CD4-positive, alpha-beta memory T cell (primary cell): ENCODE measurements around the gene NOTCH3. TPM values are rescaled to one million over a fixed set of nuclear protein-coding genes. Genes with fewer than 3 reads are reported as not detected.
A peak's percentile ranks its signal among the peaks of the same experiment; 100 is the strongest.

ENCODE experiments used
- CTCF ChIA-PET: fragments of 350-600 bp; sonication (Branson Sonifier 250); formaldehyde crosslinking; loops from one replicate; lab custom pipeline; 2021; ENCODE audit warnings: inconsistent platforms; ENCODE audit not compliant: partially characterized antibody; lab: Charles Lee
- POLR2A ChIA-PET: fragments of 350-600 bp; sonication (Branson Sonifier 250); formaldehyde crosslinking; loops from one replicate; lab custom pipeline; 2021; ENCODE audit not compliant: partially characterized antibody; lab: Charles Lee
- DNase-seq, 5 donors: peaks; one replicate each; pipeline versions ENCODE4 v3.0.0 to v3.0.0-alpha.2; 2020 to 2022; ENCODE audit warnings: mixed read lengths in 1 of 5
- H3K27ac ChIP-seq: one replicate; pipeline ENCODE4 v1.7.0; 2013; ENCODE audit warnings: low read depth, low read length
- H3K27me3 ChIP-seq: 2 replicates; pipeline ENCODE4 v1.7.0; 2013; ENCODE audit warnings: mild to moderate bottlenecking, low read length, moderate library complexity; ENCODE audit not compliant: insufficient read depth
- H3K36me3 ChIP-seq: 2 replicates; pipeline ENCODE4 v1.7.0; 2013; ENCODE audit warnings: mild to moderate bottlenecking, low read length, moderate library complexity; ENCODE audit not compliant: insufficient read depth
- H3K4me1 ChIP-seq: 2 replicates; pipeline ENCODE4 v1.7.0; 2013; ENCODE audit warnings: mild to moderate bottlenecking, low read length, moderate library complexity; ENCODE audit not compliant: insufficient read depth
- H3K4me3 ChIP-seq, 2 donors: one replicate each; pipeline ENCODE4 v1.7.0; 2013; ENCODE audit warnings: low read length in 2 of 2, mild to moderate bottlenecking in 1 of 2
- H3K9me3 ChIP-seq, 2 donors: one replicate each; pipeline ENCODE4 v1.7.0; 2013; ENCODE audit warnings: low read length in 2 of 2, control low read depth in 1 of 2; ENCODE audit not compliant: control insufficient read depth in 1 of 2
- H3K27ac Mint-ChIP-seq, 7 donors: one replicate each; pipeline ENCODE4 v1.8.0; 2020 to 2021; ENCODE audit warnings: mixed read lengths in 7 of 7, mild to moderate bottlenecking in 6 of 7, inconsistent platforms in 3 of 7, moderate library complexity in 3 of 7
- H3K27me3 Mint-ChIP-seq, 2 donors: one replicate each; pipeline ENCODE4 v1.8.0; 2020 to 2021; ENCODE audit warnings: mixed read lengths in 2 of 2
- H3K36me3 Mint-ChIP-seq, 2 donors: one replicate each; pipeline ENCODE4 v1.8.0; 2020 to 2021; ENCODE audit warnings: mixed read lengths in 2 of 2, inconsistent platforms in 1 of 2, mild to moderate bottlenecking in 1 of 2
- H3K4me1 Mint-ChIP-seq, 4 donors: one replicate each; pipeline ENCODE4 v1.8.0; 2020 to 2021; ENCODE audit warnings: mixed read lengths in 4 of 4, mild to moderate bottlenecking in 1 of 4
- H3K4me3 Mint-ChIP-seq, 8 donors: one replicate each; pipeline ENCODE4 v1.8.0; 2020 to 2021; ENCODE audit warnings: mixed read lengths in 8 of 8, mild to moderate bottlenecking in 7 of 8, moderate library complexity in 6 of 8, inconsistent platforms in 3 of 8
- H3K9me3 Mint-ChIP-seq, 8 donors: one replicate each; pipeline ENCODE4 v1.8.0; 2020 to 2021; ENCODE audit warnings: mixed read lengths in 8 of 8, mild to moderate bottlenecking in 5 of 8, inconsistent platforms in 3 of 8, moderate library complexity in 1 of 8
- intact Hi-C: fragments of 100-400 bp; cut with micrococcal nuclease; formaldehyde crosslinking; loops from one replicate; pipeline ENCODE4 v1.15.1; 2023
- polyA plus RNA-seq, 2 donors: library from polyadenylated mRNA; unstranded; fragments of 300-500 nt; fragmentation: Illumina TruSeq; gene quantifications; one replicate each; pipeline ENCODE4 v1.2.3, GENCODE V29; 2021
- total RNA-seq, 2 experiments: library from RNA; stranded (reverse); gene quantifications; one replicate each; pipeline ENCODE4 v1.2.3, GENCODE V29; 2021

The NOTCH3 gene
- total and polyA plus RNA-seq, 4 experiments from 2014 or later, result 0.14 to 0.23 TPM; not detected in 2

DNA sequence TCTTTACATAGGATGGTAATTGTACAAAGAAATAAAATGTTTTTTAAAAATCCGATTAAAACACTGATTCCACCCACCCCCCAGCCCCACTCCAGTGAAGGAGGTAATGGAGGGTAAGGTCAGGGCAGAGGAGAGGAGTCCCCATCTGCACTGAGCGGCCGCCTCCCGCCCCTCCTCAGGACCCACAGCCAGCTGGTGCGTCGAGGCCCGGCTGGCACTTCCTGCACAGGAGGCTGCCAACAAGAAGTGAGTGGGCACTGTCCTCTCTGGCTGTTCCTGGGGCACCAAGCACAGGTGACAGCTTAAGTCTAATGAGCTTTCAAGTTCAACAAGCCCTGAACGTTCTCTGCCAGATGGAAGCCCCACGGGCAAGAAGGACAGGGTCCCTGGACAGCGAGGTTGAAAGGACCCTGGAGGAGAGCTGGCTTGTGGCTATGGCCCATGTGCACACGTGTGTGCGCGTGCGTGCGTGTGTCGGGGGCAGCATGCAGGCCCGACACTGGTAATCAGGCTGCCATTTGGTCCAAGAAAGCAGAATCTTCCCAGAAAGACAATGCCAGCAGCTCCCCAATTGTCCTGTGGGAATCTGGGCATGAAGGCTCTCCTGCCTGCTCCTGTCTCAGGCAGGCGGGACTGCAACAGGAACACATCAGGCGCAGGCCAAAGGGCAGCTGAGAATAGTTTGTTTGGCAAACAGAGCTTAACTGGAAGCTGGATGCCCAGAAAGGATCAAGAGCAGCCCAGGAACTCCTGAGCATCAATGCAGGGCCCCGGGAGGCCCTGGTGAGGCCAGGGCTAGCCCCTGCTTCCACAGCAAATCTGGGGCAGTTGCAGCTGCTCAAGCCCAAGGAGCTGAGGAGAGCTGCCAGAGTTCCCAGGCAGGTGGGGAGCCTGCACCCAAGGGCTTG lies 46.6 kb upstream of the NOTCH3 start:
- H3K36me3 ChIP-seq, result peaks cover 82% of the 10 kb centered on the region
- POLR2A ChIA-PET, result no interaction called here
- Mint-ChIP-seq H3K27me3 (no peaks in the 10 kb centered on the region), H3K9me3 (no peaks in the 10 kb centered on the region), H3K36me3 (peaks cover 41 to 64% of the 10 kb centered on the region in 2 donors), H3K4me3 (no peak overlapping the region), H3K4me1 (peaks cover 0 to 4% (median 0%) of the 10 kb centered on the region in 4 donors), H3K27ac (no peak overlapping the region)
- no peaks in the 10 kb centered on the region for H3K4me1 ChIP-seq
- no peak overlapping the region for H3K27ac ChIP-seq
- DNase-seq, result no peak
- no peaks in the 10 kb centered on the region for H3K9me3 ChIP-seq
- no peak overlapping the region for H3K4me3 ChIP-seq
- no peaks in the 10 kb centered on the region for H3K27me3 ChIP-seq
- CTCF ChIA-PET, result no interaction called here
- intact Hi-C loops, result no loop called here

DNA sequence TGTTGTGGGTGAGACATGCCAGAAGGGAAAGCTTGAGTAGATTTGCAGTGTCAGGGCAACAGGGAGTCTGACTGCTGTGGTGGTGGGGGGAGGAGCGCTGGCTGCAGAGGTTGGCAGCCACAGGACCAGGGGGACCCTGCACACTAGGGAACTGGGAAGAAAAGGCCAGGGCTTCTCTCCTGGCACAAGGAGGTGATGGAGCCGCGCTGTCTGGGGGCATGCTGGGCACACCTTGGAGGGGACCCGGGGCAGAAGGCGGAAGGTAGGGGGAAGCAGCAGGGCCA lies 45.3 kb upstream of the NOTCH3 start:
- Histone ChIP-seq H3K9me3 (no peaks in the 10 kb centered on the region), H3K36me3 (peaks cover 83% of the 10 kb centered on the region), H3K4me1 (no peaks in the 10 kb centered on the region), H3K4me3 (no peak overlapping the region), H3K27me3 (no peaks in the 10 kb centered on the region), H3K27ac (no peak overlapping the region)
- H3K27me3 Mint-ChIP-seq, result no peaks in the 10 kb centered on the region
- peaks cover 0 to 4% (median 0%) of the 10 kb centered on the region in 4 donors for H3K4me1 Mint-ChIP-seq
- intact Hi-C loops, result no loop called here
- POLR2A ChIA-PET, result no interaction called here
- peaks cover 36 to 64% of the 10 kb centered on the region in 2 donors for H3K36me3 Mint-ChIP-seq
- peak overlapping the region in 1 of 8 donors; percentile 66 for H3K4me3 Mint-ChIP-seq
- H3K27ac Mint-ChIP-seq, result no peak overlapping the region
- CTCF ChIA-PET, result no interaction called here
- H3K9me3 Mint-ChIP-seq, result no peaks in the 10 kb centered on the region
- DNase-seq, result no peak

DNA sequence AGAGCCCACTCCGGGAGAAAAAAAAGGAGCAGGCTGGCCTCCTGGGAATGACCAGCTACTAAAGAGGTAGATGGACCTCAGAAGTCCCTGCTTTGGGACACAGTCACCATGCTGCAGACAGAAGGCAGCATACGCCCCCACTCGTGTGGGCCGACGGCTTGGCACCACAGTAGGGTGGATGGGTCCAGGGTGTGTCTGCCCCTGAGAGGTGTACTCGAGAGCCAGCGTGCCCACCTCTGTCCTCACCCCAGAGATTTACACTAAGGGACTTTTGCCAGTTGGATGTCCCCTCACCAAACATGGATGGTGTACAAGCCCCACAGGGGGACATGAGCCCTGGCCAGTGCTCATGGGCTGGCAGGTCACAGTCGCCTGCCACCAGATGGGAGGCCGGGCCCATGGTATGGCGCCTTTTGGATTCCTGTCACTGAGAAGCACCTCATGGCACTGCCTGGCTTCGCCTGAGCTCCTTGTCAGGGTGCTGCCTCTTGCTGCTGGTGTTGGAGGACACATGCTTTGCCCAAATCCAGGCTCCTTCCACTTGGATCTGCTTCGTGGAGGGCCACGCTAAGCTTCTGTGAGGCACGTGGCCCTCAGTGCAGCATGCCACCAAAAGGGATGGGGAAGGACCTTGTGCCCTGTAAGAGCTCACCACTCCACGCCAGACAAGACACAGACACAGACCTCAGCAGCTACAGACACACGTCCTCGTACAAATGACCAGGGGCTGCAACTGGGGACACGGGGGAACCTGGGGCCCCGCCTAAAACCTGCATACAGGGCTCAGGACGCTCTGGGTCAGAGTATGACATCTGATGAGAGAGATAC lies 44.8 kb upstream of the NOTCH3 start:
- H3K27ac Mint-ChIP-seq, result peak overlapping the region in 1 of 7 donors; percentile 41
- H3K4me3 Mint-ChIP-seq, result peak overlapping the region in 2 of 8 donors; percentile 6 to 66
- ChIA-PET POLR2A (no interaction called here), CTCF (no interaction called here)
- H3K27me3 Mint-ChIP-seq, result no peaks in the 10 kb centered on the region
- no peaks in the 10 kb centered on the region for H3K9me3 ChIP-seq
- no peaks in the 10 kb centered on the region for H3K9me3 Mint-ChIP-seq
- DNase-seq, result no peak
- H3K4me3 ChIP-seq, result no peak overlapping the region
- H3K27ac ChIP-seq, result no peak overlapping the region
- intact Hi-C loops, result no loop called here
- peaks cover 40 to 63% of the 10 kb centered on the region in 2 donors for H3K36me3 Mint-ChIP-seq
- H3K36me3 ChIP-seq, result peaks cover 79% of the 10 kb centered on the region
- H3K27me3 ChIP-seq, result no peaks in the 10 kb centered on the region
- peaks cover 0 to 4% (median 0%) of the 10 kb centered on the region in 4 donors for H3K4me1 Mint-ChIP-seq
- H3K4me1 ChIP-seq, result no peaks in the 10 kb centered on the region

DNA sequence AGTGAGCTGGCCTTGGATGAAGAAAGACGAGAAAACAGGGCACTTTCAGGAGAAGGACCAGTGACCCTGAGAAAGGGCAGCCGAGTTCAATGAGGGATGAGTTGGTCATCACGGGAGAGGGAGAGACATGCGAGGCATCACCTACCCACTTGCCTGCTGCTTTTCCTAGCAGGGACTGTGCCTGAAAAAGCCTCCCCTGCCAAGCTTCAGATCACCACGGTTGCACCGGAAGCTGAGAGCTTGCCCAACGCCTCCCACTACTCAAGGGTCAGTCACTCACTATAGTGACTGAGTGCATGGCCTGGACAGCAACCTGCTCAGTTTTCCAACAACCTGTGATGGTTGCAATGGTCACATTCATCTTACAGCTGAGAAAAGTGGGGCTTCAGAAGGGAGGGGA lies 44.0 kb upstream of the NOTCH3 start:
- no peaks in the 10 kb centered on the region for H3K9me3 ChIP-seq
- intact Hi-C loops, result no loop called here
- Mint-ChIP-seq H3K4me3 (no peak overlapping the region), H3K9me3 (no peaks in the 10 kb centered on the region), H3K27ac (no peak overlapping the region), H3K4me1 (peaks cover 0 to 4% (median 0%) of the 10 kb centered on the region in 4 donors), H3K36me3 (peaks cover 43 to 63% of the 10 kb centered on the region in 2 donors), H3K27me3 (no peaks in the 10 kb centered on the region)
- peaks cover 79% of the 10 kb centered on the region for H3K36me3 ChIP-seq
- no peak overlapping the region for H3K4me3 ChIP-seq
- no peaks in the 10 kb centered on the region for H3K4me1 ChIP-seq
- CTCF ChIA-PET, result interaction anchor here (1.2 kb wide), 1 partner anchor 14 kb away, joined by 3 read pairs; no protein-coding TSS in a partner anchor
- DNase-seq, result no peak
- POLR2A ChIA-PET, result no interaction called here
- no peaks in the 10 kb centered on the region for H3K27me3 ChIP-seq
- H3K27ac ChIP-seq, result no peak overlapping the region

DNA sequence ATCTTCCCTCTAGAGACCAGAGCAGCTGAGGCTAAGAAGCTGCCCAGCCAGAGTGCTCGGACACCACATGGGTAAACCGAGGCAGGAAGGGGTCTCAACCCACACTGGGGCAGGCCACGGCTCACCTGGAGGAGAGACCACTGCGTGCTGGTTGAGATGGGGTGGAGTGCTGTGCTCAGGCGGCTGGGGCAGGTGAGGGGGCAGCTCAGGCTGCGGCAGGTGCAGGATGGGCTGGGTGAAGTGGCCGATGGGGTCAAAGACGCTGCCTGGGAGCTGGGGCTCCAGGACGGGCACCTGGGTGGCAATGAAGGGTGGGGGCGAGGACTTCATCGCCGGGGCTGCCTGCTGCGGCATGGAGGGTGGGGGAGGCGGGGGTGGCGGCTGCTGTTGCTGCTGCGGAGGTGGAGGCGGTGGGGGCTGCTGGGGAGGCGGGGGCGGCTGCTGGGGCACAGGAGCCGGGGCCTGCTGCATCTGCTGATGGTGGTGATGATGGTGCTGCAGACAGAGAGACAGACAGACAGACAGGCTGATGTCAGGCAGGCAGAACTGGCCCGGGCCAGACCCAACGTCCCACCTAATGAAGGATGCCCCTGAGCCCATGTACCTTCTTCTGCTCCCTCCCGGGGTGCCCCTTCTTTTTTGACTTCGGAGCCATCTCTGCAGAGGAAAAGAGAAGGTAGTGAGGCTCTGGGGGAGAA lies 43.5 kb upstream of the NOTCH3 start:
- H3K4me3 ChIP-seq, result no peak overlapping the region
- Mint-ChIP-seq H3K27ac (no peak overlapping the region), H3K4me1 (peaks cover 0 to 4% (median 0%) of the 10 kb centered on the region in 4 donors), H3K36me3 (peaks cover 45 to 63% of the 10 kb centered on the region in 2 donors), H3K27me3 (no peaks in the 10 kb centered on the region), H3K9me3 (no peaks in the 10 kb centered on the region), H3K4me3 (no peak overlapping the region)
- ChIA-PET POLR2A (no interaction called here), CTCF (interaction anchor here (1.2 kb wide), 1 partner anchor 13 kb away, joined by 3 read pairs; no protein-coding TSS in a partner anchor)
- H3K27me3 ChIP-seq, result no peaks in the 10 kb centered on the region
- intact Hi-C loops, result no loop called here
- H3K36me3 ChIP-seq, result peaks cover 77% of the 10 kb centered on the region
- no peak overlapping the region for H3K27ac ChIP-seq
- no peaks in the 10 kb centered on the region for H3K4me1 ChIP-seq
- H3K9me3 ChIP-seq, result no peaks in the 10 kb centered on the region
- DNase-seq, result no peak

DNA sequence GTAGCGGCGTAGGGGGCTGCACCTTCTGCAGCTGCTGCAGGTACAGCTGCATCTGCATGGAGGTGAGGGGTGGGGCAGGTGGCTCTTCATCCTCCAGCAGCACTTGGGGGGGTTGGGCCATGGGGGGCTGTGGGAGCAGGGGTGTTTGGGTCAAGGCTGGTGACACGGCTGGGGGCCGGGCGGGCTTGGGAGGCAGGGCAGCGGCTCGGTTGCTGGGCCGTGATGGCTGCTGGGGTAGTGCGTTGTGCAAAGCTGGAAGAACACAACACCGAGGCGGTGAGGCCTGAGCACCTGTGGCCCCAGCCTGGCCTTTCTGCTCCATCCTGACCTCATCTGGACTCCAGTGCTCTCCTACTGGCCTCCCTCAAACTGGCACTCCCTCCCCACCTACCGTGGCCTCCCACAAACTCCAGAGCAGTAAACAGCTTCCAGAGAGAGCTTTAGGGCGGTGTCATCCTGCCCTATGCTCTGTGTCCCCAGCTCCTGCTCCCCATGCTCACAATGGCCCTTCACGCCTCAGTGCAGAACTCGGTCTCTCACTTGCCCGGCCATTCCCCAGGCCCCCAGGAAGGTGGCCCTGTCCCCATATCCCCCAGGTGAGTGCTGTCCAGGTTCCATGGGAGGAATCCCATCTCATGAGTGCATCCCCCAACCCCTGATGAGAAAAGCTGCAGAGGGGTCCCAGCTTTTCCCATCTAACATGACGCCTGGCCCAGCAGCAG lies 42.6 kb upstream of the NOTCH3 start:
- Mint-ChIP-seq H3K4me1 (peaks cover 0 to 4% (median 0%) of the 10 kb centered on the region in 4 donors), H3K36me3 (peaks cover 40 to 57% of the 10 kb centered on the region in 2 donors), H3K4me3 (peak overlapping the region in 1 of 8 donors; percentile 31), H3K9me3 (no peaks in the 10 kb centered on the region), H3K27ac (peak overlapping the region in 1 of 7 donors; percentile 10), H3K27me3 (no peaks in the 10 kb centered on the region)
- ChIA-PET CTCF (interaction anchor here (1.2 kb wide), 1 partner anchor 12 kb away, joined by 3 read pairs; no protein-coding TSS in a partner anchor), POLR2A (no interaction called here)
- no peaks in the 10 kb centered on the region for H3K9me3 ChIP-seq
- H3K27ac ChIP-seq, result no peak overlapping the region
- peaks cover 72% of the 10 kb centered on the region for H3K36me3 ChIP-seq
- H3K4me1 ChIP-seq, result no peaks in the 10 kb centered on the region
- no peaks in the 10 kb centered on the region for H3K27me3 ChIP-seq
- DNase-seq, result no peak
- intact Hi-C loops, result no loop called here
- no peak overlapping the region for H3K4me3 ChIP-seq
